ENCODE measurements around the gene ADAT3. TPM values are rescaled to one million over a fixed set of nuclear protein-coding genes. Genes with fewer than 3 reads are reported as not detected.

The ADAT3 gene
- total RNA-seq, 6 experiments from 2014 or later: 1.8 to 5.3 (median 2.7) TPM

- intact Hi-C loops (cut with DNase I): no loop called here
- H3K36me3 ChIP-seq: peaks cover 0 to 35% (median 8%) of the 10 kb centered on the region in 4 donors
- 93% methylated on average over 19 of the region's 19 CpGs for WGBS (ENCODE audit: insufficient coverage, low coverage, low lambda C conversion rate, missing lambda C conversion rate)
These were observed 16.1 kb downstream of the ADAT3 start for GRCh38 chr19:1921326-1921725.

GRCh38 chr19:1921825-1922224, 16.6 kb downstream of the ADAT3 start:
- Histone ChIP-seq H3K36me3 (peaks cover 0 to 35% (median 8%) of the 10 kb centered on the region in 4 donors), H3K27ac (no peak overlapping the region), H3K9me3 (no peaks in the 10 kb centered on the region), H3K4me3 (no peak overlapping the region), H3K4me1 (no peaks in the 10 kb centered on the region), H3K27me3 (no peaks in the 10 kb centered on the region)
- DNase-seq (no peak), ATAC-seq (no peak)
- intact Hi-C loops (cut with DNase I): no loop called here
- 80% methylated on average over 1 of the region's 15 CpGs for WGBS (ENCODE audit: insufficient coverage, low coverage, low lambda C conversion rate, missing lambda C conversion rate)
- TF ChIP-seq CTCF (IDR thresholded peaks at IDR 0.05): no peak
- no peak for TF ChIP-seq POLR2A (IDR thresholded peaks at IDR 0.05)

More at GRCh38 chr19:1921326-1921725, 16.1 kb downstream of the ADAT3 start:
- H3K4me1 ChIP-seq: no peaks in the 10 kb centered on the region
- H3K9me3 ChIP-seq: no peaks in the 10 kb centered on the region
- no peak overlapping the region for H3K27ac ChIP-seq
- TF ChIP-seq CTCF (IDR thresholded peaks at IDR 0.05): no peak
- TF ChIP-seq POLR2A (IDR thresholded peaks at IDR 0.05): no peak
- no peak overlapping the region for H3K4me3 ChIP-seq
- DNase-seq: no peak
- no peaks in the 10 kb centered on the region for H3K27me3 ChIP-seq
- no peak for ATAC-seq

DNA sequence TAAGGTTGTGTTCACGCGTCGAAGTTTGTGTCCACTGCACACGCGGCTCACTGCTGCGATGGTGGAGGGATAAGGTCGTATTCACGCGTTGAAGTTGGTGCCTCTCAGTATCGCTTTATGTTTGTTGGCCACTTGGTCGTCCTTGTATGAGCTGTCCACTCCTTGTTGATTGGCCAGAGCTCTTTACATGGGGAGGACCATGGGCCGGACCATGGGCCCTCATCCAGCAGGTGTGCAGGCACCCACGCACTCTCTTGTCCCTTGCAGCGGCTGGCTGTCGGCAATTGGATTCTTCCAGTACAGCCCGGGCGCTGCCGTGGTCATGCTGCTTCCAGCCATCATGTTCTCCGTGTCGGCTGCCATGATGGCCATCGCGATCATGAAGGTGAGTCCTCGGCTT, 17.6 kb downstream of the ADAT3 start:
- Histone ChIP-seq H3K4me3 (no peak overlapping the region), H3K36me3 (peaks cover 0 to 35% (median 8%) of the 10 kb centered on the region in 4 donors), H3K9me3 (no peaks in the 10 kb centered on the region), H3K27ac (no peak overlapping the region), H3K27me3 (no peaks in the 10 kb centered on the region), H3K4me1 (no peaks in the 10 kb centered on the region)
- TF ChIP-seq CTCF (IDR thresholded peaks at IDR 0.05) (no peak), POLR2A (IDR thresholded peaks at IDR 0.05) (no peak)
- intact Hi-C loops (cut with DNase I): no loop called here
- ATAC-seq (no peak), DNase-seq (no peak)
- WGBS (ENCODE audit: insufficient coverage, low coverage, low lambda C conversion rate, missing lambda C conversion rate): 100% methylated on average over 1 of the region's 23 CpGs

DNA sequence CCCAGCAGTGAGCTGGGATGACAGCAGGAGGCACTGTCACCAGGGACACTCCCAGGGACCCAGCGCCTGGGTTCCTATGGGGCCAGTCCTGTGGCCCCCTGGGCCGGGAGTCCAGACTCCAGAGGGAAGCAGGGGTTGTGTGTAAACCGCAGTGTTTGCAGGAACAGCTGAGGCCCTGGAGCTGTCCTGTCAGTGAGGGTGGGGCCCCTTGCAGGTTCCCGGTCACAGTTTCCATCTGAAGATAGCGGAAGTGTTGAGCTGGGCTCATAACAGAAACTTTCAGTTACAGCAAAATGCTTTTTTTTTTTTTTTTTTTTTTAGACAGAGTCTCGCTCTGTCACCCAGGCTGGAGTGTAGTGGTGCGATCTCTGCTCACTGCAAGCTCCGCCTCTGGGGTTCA, 18.1 kb downstream of the ADAT3 start:
- 81% methylated on average over 5 of the region's 8 CpGs for WGBS (ENCODE audit: insufficient coverage, low coverage, low lambda C conversion rate, missing lambda C conversion rate)
- TF ChIP-seq POLR2A (IDR thresholded peaks at IDR 0.05): no peak
- TF ChIP-seq CTCF (IDR thresholded peaks at IDR 0.05): no peak
- H3K27me3 ChIP-seq: no peaks in the 10 kb centered on the region
- intact Hi-C loops (cut with DNase I): no loop called here
- no peak overlapping the region for H3K27ac ChIP-seq
- H3K36me3 ChIP-seq: peaks cover 0 to 35% (median 8%) of the 10 kb centered on the region in 4 donors
- H3K4me3 ChIP-seq: no peak overlapping the region
- DNase-seq (peak in 1 of 3 donors; percentile 56), ATAC-seq (peak; percentile 48 to 80 (median 58))
- H3K9me3 ChIP-seq: no peaks in the 10 kb centered on the region
- no peaks in the 10 kb centered on the region for H3K4me1 ChIP-seq
